Measurements from ENCODE around the gene SLC35B4. TPM values are rescaled to one million over a fixed set of nuclear protein-coding genes. Genes with fewer than 3 reads are reported as not detected.
A peak's percentile ranks its signal among the peaks of the same experiment; 100 is the strongest.

The SLC35B4 gene
- total RNA-seq (10 to 100 TPM; 11.9 to 16.8 TPM), polyA plus RNA-seq (10 to 100 TPM; 12.7 to 21.6 (median 17.4) TPM), total RNA-seq (9.8 to 52.2 (median 30.1) reads per million in 6 experiments)

DNA sequence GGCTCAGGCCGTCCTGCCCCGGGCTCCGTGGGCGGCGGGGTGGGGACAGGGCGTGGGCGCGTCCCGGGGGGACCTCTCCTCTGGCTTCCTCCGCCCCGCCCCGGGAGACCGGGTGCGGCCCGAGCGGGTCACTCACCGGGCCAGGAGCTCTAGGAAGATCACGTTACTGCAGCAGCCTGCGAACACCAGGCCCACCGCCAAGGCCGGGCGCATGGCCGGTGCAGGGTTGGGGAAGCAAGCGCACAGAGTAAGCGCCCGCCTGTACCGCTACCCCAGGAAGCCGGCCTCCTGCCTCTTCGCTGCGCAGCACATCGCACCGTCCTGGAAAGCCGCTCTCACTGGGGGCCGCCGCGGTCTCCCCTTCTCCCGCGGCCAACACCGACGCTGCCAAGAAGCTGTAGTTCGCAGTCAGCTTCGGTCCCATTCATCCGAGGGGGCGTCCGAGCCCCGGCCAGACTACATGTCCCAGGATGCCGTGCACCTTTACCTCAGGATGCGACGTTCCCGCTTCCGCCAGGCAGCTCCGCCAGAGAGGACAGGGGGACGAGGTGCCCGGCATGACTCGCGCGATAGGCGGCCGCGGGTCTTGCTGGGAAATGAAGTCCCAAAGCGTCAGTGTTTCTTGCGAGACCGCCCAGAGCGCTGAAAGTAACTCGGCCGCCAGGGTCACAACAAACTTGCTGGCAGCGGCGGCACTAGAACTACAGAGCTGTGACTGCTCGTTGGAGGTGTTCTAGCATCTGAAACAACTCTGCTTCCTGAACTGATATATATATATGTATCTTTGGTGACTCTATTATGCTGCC, at the start of gene SLC35B4:
TSS of gene SLC35B4 (minus strand) at position 392 of the 806 bp plus-strand sequence. CDS start at position 213, 179 bp downstream.
- peaks cover 0 to 6% (median 0%) of the 10 kb centered on the region in 5 donors for H3K27me3 Mint-ChIP-seq

GRCh38 chr7:134366481-134366880, 49.8 kb upstream of the SLC35B4 start:
- no peaks in the 10 kb centered on the region for H3K9me3 Mint-ChIP-seq
- POLR2A ChIA-PET, result no interaction called here
- no peak overlapping the region for H3K27ac Mint-ChIP-seq
- peaks cover 14 to 44% (median 26%) of the 10 kb centered on the region in 5 donors for H3K27me3 Mint-ChIP-seq
- H3K4me3 Mint-ChIP-seq, result no peak overlapping the region
- DNase-seq, result no peak
- no peak for ATAC-seq
- H3K4me1 Mint-ChIP-seq, result no peaks in the 10 kb centered on the region
- no peaks in the 10 kb centered on the region for H3K36me3 Mint-ChIP-seq

More for the DNA sequence above, at the start of gene SLC35B4:
- POLR2A ChIA-PET, result interaction anchor here (0.6 to 1.3 kb wide), 4 partner anchors 8 to 1065 kb away, joined by 3 read pairs; partner anchors contain the start of gene TMEM140
- H3K27ac Mint-ChIP-seq, result peak within 1 kb of the TSS; percentile 76 to 95 (median 92)
- H3K9me3 Mint-ChIP-seq, result no peaks in the 10 kb centered on the region
- ATAC-seq, result peak; percentile 96
- peak within 1 kb of the TSS; percentile 87 to 98 (median 94) for H3K4me3 Mint-ChIP-seq
- peaks cover 11 to 25% (median 19%) of the 10 kb centered on the region in 4 donors for H3K4me1 Mint-ChIP-seq
- peaks cover 0 to 3% (median 0%) of the 10 kb centered on the region in 3 donors for H3K36me3 Mint-ChIP-seq
- DNase-seq, result peak; percentile 86 to 96 (median 93)

DNA sequence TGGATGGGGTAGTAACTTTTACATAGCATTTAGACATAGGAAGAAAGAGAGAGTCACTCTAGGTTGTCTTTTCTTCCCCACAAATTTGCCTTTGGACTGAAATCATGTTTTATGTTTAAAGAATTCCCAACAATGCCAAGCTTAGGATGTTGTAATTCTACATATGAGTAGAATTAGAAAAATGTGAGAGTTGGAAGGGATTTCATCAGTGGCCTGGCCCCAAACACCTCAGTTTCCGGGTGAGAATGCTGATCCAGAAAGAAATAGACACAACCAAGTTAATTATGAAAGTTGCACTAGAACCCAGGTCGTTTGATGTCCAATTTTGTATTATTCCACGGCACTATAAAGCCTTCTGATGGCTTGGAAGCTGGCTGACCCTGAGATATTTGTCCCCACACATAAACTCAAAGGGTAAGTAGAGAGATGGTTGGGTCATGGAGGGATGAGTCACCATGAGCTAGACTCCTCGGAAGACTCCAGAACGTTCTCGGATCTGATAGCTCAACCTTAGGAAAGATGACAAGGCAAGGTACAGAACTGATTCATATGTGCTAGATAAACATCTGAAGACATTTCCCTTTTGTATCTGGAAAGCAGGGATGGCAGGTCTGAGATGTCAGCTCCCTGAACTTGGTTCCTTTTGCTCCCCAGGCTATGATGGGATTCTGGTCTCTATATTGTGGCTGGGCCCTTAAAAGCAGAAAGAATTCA, 48.8 kb upstream of the SLC35B4 start:
- POLR2A ChIA-PET, result no interaction called here
- no peaks in the 10 kb centered on the region for H3K4me1 Mint-ChIP-seq
- no peaks in the 10 kb centered on the region for H3K36me3 Mint-ChIP-seq
- DNase-seq, result no peak
- no peak overlapping the region for H3K27ac Mint-ChIP-seq
- no peaks in the 10 kb centered on the region for H3K9me3 Mint-ChIP-seq
- no peak overlapping the region for H3K4me3 Mint-ChIP-seq
- ATAC-seq, result no peak
- H3K27me3 Mint-ChIP-seq, result peaks cover 12 to 34% (median 25%) of the 10 kb centered on the region in 5 donors

GRCh38 chr7:134364619-134365037, 47.9 kb upstream of the SLC35B4 start:
- H3K27ac Mint-ChIP-seq, result no peak overlapping the region

DNA sequence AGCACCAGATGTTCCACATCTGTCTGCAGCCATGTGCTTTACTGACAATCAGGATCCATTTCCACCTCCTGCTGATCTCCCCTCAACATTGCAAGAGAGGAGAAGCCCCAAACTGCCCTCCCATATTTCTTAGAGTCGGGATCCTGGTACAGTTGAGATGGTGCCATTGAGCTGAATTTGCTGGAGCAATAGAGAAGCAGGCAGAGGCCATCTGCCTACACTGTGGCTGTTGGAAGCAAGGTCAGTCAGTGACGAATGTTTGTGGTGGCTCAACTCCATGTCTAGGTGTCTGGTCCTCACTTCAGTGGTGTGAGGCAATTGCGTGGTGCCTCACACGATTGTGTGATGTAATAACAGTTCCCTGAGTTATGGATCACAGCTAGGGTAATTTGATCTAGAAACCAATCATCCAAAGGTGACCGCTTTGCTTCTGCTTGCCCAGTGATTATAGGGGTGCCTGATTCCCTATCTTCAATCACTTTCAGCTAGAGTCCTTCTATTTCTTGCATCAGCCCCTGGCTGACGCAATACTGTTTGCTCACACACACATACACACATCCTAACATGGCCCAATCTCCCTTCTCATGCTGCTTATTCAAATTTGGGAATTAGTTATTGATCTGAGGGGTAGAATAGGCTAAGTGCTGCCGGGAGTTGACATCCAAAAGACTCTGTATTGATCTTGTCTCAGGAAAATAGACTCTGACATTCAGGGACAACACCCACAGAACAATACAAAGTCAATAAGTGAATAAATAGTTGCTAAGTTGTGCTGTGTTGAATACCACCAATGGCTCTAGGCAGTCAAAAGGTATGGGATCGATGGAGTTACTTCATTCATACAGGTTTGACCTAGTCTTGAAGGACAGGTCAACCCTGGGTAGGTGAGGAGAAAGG, 46.1 kb upstream of the SLC35B4 start:
- H3K27me3 Mint-ChIP-seq, result peaks cover 7 to 23% (median 12%) of the 10 kb centered on the region in 5 donors
- ATAC-seq (no peak), DNase-seq (no peak)
- H3K9me3 Mint-ChIP-seq, result no peaks in the 10 kb centered on the region
- H3K4me1 Mint-ChIP-seq, result no peaks in the 10 kb centered on the region
- POLR2A ChIA-PET, result no interaction called here
- no peak overlapping the region for H3K27ac Mint-ChIP-seq
- H3K4me3 Mint-ChIP-seq, result no peak overlapping the region
- no peaks in the 10 kb centered on the region for H3K36me3 Mint-ChIP-seq

More at GRCh38 chr7:134364619-134365037, 47.9 kb upstream of the SLC35B4 start:
- Mint-ChIP-seq H3K36me3 (no peaks in the 10 kb centered on the region), H3K9me3 (no peaks in the 10 kb centered on the region), H3K4me3 (no peak overlapping the region), H3K27me3 (peaks cover 5 to 26% (median 18%) of the 10 kb centered on the region in 5 donors), H3K4me1 (no peaks in the 10 kb centered on the region)
- POLR2A ChIA-PET, result no interaction called here
- DNase-seq (no peak), ATAC-seq (no peak)

DNA sequence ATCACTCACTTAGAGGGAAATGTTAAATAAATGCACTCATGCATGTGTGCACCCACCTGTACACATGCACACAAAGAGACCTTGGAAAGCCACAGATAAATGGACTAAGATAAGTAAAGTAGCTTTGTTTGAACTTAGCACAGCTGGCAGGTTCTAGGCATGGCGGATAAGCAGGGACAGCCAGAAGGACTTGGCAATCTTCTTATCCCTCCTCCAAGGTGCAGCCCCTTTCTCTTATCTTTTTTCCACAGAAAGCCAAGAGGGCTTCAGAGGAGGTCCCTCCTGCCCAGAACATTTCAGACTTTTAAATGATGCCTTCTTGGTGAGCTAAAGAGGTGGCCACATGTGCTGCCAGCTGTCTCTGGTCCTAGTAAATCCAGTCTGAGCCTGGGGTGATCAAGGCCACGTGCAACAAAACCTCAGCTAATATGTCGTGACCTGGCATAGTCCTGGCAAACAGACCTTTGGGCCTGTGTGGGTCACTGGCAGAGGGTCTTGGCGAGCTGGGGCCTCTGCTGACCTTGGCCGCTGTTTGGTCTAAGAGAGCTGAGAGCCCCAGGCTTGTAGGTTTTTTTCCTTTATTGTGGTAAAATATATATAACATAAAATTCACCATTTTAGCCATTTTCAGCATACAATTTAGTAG, 43.2 kb upstream of the SLC35B4 start:
- POLR2A ChIA-PET, result no interaction called here
- ATAC-seq (no peak), DNase-seq (no peak)
- Mint-ChIP-seq H3K4me3 (no peak overlapping the region), H3K4me1 (no peaks in the 10 kb centered on the region), H3K9me3 (no peaks in the 10 kb centered on the region), H3K36me3 (no peaks in the 10 kb centered on the region), H3K27ac (no peak overlapping the region), H3K27me3 (peaks cover 5 to 25% (median 12%) of the 10 kb centered on the region in 5 donors)

DNA sequence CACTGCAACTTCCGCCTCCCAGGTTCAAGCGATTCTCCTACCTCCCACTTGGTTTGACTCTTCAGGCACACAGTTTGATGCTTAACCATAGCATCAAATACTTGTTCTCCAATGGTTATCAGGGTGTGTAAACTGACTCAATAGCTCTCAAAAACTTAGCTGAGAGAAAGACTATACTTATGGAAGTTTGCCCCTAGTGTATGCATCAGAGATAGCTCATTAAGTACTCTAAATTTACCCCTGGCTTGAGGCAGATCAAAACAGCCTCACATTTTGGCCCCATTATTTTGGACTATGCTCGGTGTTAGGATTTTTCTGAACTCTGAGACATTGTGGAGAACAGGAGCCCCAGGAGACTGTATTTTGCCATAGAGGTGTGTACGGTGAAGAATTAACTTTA, 40.8 kb upstream of the SLC35B4 start:
- DNase-seq, result no peak
- Mint-ChIP-seq H3K36me3 (no peaks in the 10 kb centered on the region), H3K4me1 (no peaks in the 10 kb centered on the region), H3K27ac (no peak overlapping the region), H3K27me3 (peaks cover 0 to 16% (median 4%) of the 10 kb centered on the region in 5 donors), H3K4me3 (no peak overlapping the region), H3K9me3 (no peaks in the 10 kb centered on the region)
- POLR2A ChIA-PET, result no interaction called here
- ATAC-seq, result no peak

DNA sequence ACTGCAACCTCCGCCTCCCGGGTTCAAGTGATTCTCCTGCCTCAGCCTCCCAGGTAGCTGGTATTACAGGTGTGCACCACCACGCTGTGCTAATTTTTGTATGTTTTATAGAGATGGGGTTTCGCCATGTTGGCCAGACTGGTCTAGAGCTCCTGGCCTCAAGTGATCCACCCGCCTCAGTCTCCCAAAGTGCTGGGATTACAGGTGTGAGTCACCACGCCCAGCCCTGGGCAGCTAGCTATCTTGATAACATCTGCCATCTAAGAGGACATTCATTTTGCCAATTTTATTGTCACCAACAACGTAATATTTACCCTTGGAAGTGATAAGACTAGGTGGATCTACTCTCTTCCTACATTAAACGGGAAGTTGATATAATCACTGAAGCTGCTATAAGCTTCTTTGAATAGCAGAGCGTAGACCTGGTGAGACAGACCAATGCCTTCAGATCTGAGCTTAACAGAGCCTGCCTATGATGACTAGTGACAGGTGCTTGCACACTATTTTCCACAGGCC, 39.7 kb upstream of the SLC35B4 start:
- ATAC-seq, result no peak
- H3K27me3 Mint-ChIP-seq, result peaks cover 0 to 9% (median 4%) of the 10 kb centered on the region in 5 donors

GRCh38 chr7:134355927-134356326, 39.2 kb upstream of the SLC35B4 start:
- Mint-ChIP-seq H3K27me3 (peaks cover 0 to 9% (median 1%) of the 10 kb centered on the region in 5 donors), H3K36me3 (no peaks in the 10 kb centered on the region), H3K27ac (no peak overlapping the region), H3K4me3 (no peak overlapping the region), H3K4me1 (no peaks in the 10 kb centered on the region), H3K9me3 (no peaks in the 10 kb centered on the region)
- DNase-seq, result no peak
- no peak for ATAC-seq
- POLR2A ChIA-PET, result no interaction called here

More for the DNA sequence above, 39.7 kb upstream of the SLC35B4 start:
- DNase-seq, result no peak
- no peaks in the 10 kb centered on the region for H3K36me3 Mint-ChIP-seq
- H3K4me1 Mint-ChIP-seq, result no peaks in the 10 kb centered on the region
- POLR2A ChIA-PET, result no interaction called here
- H3K9me3 Mint-ChIP-seq, result no peaks in the 10 kb centered on the region
- H3K27ac Mint-ChIP-seq, result no peak overlapping the region
- no peak overlapping the region for H3K4me3 Mint-ChIP-seq

GRCh38 chr7:134355004-134355525, 38.3 kb upstream of the SLC35B4 start:
- peak overlapping the region in 1 of 10 donors; percentile 31 for H3K27ac Mint-ChIP-seq
- no peaks in the 10 kb centered on the region for H3K9me3 Mint-ChIP-seq
- POLR2A ChIA-PET, result no interaction called here
- no peaks in the 10 kb centered on the region for H3K4me1 Mint-ChIP-seq
- no peak for ATAC-seq
- no peak overlapping the region for H3K4me3 Mint-ChIP-seq
- DNase-seq, result no peak
- no peaks in the 10 kb centered on the region for H3K36me3 Mint-ChIP-seq
- peaks cover 0 to 9% (median 1%) of the 10 kb centered on the region in 5 donors for H3K27me3 Mint-ChIP-seq

- H3K36me3 Mint-ChIP-seq, result peaks cover 0 to 6% (median 0%) of the 10 kb centered on the region in 3 donors
- DNase-seq (no peak), ATAC-seq (no peak)
- no peak overlapping the region for H3K27ac Mint-ChIP-seq
- H3K4me1 Mint-ChIP-seq, result no peaks in the 10 kb centered on the region
- H3K4me3 Mint-ChIP-seq, result no peak overlapping the region
- POLR2A ChIA-PET, result no interaction called here
- H3K27me3 Mint-ChIP-seq, result peaks cover 0 to 17% (median 9%) of the 10 kb centered on the region in 5 donors
- H3K9me3 Mint-ChIP-seq, result no peaks in the 10 kb centered on the region
Measured at GRCh38 chr7:134353411-134353810, 36.7 kb upstream of the SLC35B4 start.
